ENCODE results near the gene VMAC.

DNA sequence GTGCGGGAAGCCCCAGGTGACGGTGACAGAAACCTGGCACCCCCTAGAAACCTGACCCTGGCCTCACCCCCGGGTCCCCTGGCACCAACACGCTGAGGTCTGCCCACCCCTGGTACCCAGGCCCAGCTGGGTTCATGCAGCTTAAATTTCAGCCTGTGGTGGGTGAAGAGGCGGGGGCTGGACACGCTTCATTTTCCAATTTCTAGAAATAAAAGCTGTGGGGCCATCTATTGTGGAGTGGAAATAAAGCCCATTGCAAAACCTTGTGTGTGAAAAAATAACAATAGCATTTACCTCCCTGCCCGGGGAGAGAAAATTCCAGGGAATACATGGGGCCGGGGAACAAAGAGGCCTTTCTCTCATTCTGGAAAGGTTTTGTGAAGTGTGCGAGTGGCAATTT lies 26.8 kb upstream of the VMAC start:
- TF ChIP-seq, protein P1, sequence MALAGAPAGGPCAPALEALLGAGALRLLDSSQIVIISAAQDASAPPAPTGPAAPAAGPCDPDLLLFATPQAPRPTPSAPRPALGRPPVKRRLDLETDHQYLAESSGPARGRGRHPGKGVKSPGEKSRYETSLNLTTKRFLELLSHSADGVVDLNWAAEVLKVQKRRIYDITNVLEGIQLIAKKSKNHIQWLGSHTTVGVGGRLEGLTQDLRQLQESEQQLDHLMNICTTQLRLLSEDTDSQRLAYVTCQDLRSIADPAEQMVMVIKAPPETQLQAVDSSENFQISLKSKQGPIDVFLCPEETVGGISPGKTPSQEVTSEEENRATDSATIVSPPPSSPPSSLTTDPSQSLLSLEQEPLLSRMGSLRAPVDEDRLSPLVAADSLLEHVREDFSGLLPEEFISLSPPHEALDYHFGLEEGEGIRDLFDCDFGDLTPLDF (CRISPR knock-in tag; IDR thresholded peaks at IDR 0.05), result no peak
- no peak for TF ChIP-seq ZBTB17 (CRISPR knock-in tag; IDR thresholded peaks at IDR 0.05)
- no peak for TF ChIP-seq KAT7 (CRISPR knock-in tag; IDR thresholded peaks at IDR 0.05; ENCODE audit: borderline replicate concordance)
- TF ChIP-seq FOXM1 (IDR thresholded peaks at IDR 0.05; ENCODE audit: low read depth), result no peak
- no peak for TF ChIP-seq FOXM1 (CRISPR knock-in tag; IDR thresholded peaks at IDR 0.05; ENCODE audit: low read depth)
- TF ChIP-seq ERF (CRISPR knock-in tag; IDR thresholded peaks at IDR 0.05), result no peak
- no peak for TF ChIP-seq KDM1A (IDR thresholded peaks at IDR 0.05)
- TF ChIP-seq, protein P2, sequence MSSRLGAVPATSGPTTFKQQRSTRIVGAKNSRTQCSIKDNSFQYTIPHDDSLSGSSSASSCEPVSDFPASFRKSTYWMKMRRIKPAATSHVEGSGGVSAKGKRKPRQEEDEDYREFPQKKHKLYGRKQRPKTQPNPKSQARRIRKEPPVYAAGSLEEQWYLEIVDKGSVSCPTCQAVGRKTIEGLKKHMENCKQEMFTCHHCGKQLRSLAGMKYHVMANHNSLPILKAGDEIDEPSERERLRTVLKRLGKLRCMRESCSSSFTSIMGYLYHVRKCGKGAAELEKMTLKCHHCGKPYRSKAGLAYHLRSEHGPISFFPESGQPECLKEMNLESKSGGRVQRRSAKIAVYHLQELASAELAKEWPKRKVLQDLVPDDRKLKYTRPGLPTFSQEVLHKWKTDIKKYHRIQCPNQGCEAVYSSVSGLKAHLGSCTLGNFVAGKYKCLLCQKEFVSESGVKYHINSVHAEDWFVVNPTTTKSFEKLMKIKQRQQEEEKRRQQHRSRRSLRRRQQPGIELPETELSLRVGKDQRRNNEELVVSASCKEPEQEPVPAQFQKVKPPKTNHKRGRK (tag; IDR thresholded peaks at IDR 0.05), result no peak
- no peak for TF ChIP-seq FOXK1 (CRISPR knock-in tag; IDR thresholded peaks at IDR 0.05; ENCODE audit: borderline replicate concordance)
- TF ChIP-seq MTA3 (IDR thresholded peaks at IDR 0.05; ENCODE audit: borderline replicate concordance), result no peak
